Neural cell (in vitro differentiated cells): ENCODE data around the gene RSKR. TPM values are rescaled to one million over a fixed set of nuclear protein-coding genes. Genes with fewer than 3 reads are reported as not detected.

ENCODE experiments used
- H2AFZ ChIP-seq: fragments of 200-600, 300-800 bp; sonication (generic), shearing (Covaris generic); 2 replicates; pipeline ENCODE4 v1.6.0; 2014; ENCODE audit warnings: low read depth, mild to moderate bottlenecking, antibody characterized with exemption, low read length, moderate library complexity
- H3F3A ChIP-seq: fragments of 200-600 bp; shearing (Covaris generic); 2 replicates; pipeline ENCODE4 v1.6.1; 2016; ENCODE audit warnings: mild to moderate bottlenecking, moderate library complexity, mixed read lengths, antibody characterized with exemption, low read length; ENCODE audit not compliant: insufficient read depth, poor library complexity, severe bottlenecking
- H3K27ac ChIP-seq: fragments of 200-600, 300-800 bp; sonication (generic), shearing (Covaris generic); 2 replicates; pipeline ENCODE4 v1.5.1; 2014; ENCODE audit warnings: mild to moderate bottlenecking, low read length, moderate library complexity
- H3K27me3 ChIP-seq: fragments of 300-800, 200-600 bp; sonication (generic), shearing (Covaris generic); 2 replicates; pipeline ENCODE4 v1.6.0; 2014; ENCODE audit warnings: mild to moderate bottlenecking, low read depth, low read length, moderate library complexity; ENCODE audit not compliant: insufficient read depth
- H3K36me3 ChIP-seq: fragments of 300-800, 200-600 bp; sonication (generic), shearing (Covaris generic); 2 replicates; pipeline ENCODE4 v1.5.1; 2014; ENCODE audit warnings: mild to moderate bottlenecking, antibody characterized with exemption, low read length, moderate library complexity; ENCODE audit not compliant: insufficient read depth
- H3K4me2 ChIP-seq: fragments of 300-800, 200-600 bp; sonication (generic), shearing (Covaris generic); 2 replicates; pipeline ENCODE4 v1.6.0; 2014; ENCODE audit warnings: mild to moderate bottlenecking, low read length
- H3K4me3 ChIP-seq: fragments of 300-800, 200-600 bp; sonication (generic), shearing (Covaris generic); 2 replicates; pipeline ENCODE4 v1.5.1; 2014; ENCODE audit warnings: mild to moderate bottlenecking, low read length, moderate library complexity
- H3K79me2 ChIP-seq: fragments of 200-600 bp; shearing (Covaris generic); replicated peaks from 2 replicates; pipeline ENCODE4 v1.6.0; 2014; ENCODE audit warnings: mild to moderate bottlenecking, low read length, moderate library complexity; ENCODE audit not compliant: insufficient read depth
- H3K9ac ChIP-seq: fragments of 300-800, 200-600 bp; sonication (generic), shearing (Covaris generic); 2 replicates; pipeline ENCODE4 v1.6.1; 2016; ENCODE audit warnings: mild to moderate bottlenecking, low read length, mixed read lengths
- H3K9me2 ChIP-seq: fragments of 200-600 bp; shearing (Covaris generic); 2 replicates; pipeline ENCODE4 v1.6.1; 2016; ENCODE audit warnings: mild to moderate bottlenecking, low read length, mixed read lengths; ENCODE audit not compliant: insufficient read depth
- H3K9me3 ChIP-seq: fragments of 200-600, 300-800 bp; sonication (generic), shearing (Covaris generic); 2 replicates; pipeline ENCODE4 v1.6.1; 2016; ENCODE audit warnings: mild to moderate bottlenecking, mixed run types, low read length, moderate library complexity, mixed read lengths
- H4K20me1 ChIP-seq: fragments of 200-600 bp; shearing (Covaris generic); 2 replicates; pipeline ENCODE4 v1.6.1; 2016; ENCODE audit warnings: mild to moderate bottlenecking, mixed run types; ENCODE audit not compliant: insufficient read depth
- EP300 ChIP-seq: fragments of 450-650 bp; conservative IDR thresholded peaks from 2 replicates; pipeline ENCODE4 v1.6.1; 2014; ENCODE audit warnings: antibody characterized with exemption, mild to moderate bottlenecking, moderate library complexity; ENCODE audit not compliant: poor library complexity, severe bottlenecking
- EZH2 ChIP-seq: fragments of 200-600, 300-800 bp; shearing (Covaris generic), sonication (generic); IDR thresholded peaks from 2 replicates; pipeline ENCODE4 v1.6.1; 2014; ENCODE audit warnings: antibody characterized with exemption, low read length, borderline replicate concordance, mild to moderate bottlenecking; ENCODE audit not compliant: insufficient read depth, poor library complexity, severe bottlenecking
- MXI1 ChIP-seq: fragments of 450-650 bp; conservative IDR thresholded peaks from 2 replicates; pipeline ENCODE4 v1.6.1; 2014; ENCODE audit warnings: antibody characterized with exemption, mild to moderate bottlenecking; ENCODE audit not compliant: poor library complexity, severe bottlenecking
- POLR2AphosphoS5 ChIP-seq: IDR thresholded peaks from 2 replicates; pipeline ENCODE4 v1.6.1; 2012
- RAD21 ChIP-seq: fragments of 450-650 bp; conservative IDR thresholded peaks from 2 replicates; pipeline ENCODE4 v1.6.1; 2014; ENCODE audit warnings: antibody characterized with exemption, mild to moderate bottlenecking, moderate library complexity
- REST ChIP-seq: IDR thresholded peaks from 2 replicates; pipeline ENCODE4 v1.6.1; 2012; ENCODE audit warnings: borderline replicate concordance
- SMC3 ChIP-seq: fragments of 450-650 bp; conservative IDR thresholded peaks from 2 replicates; pipeline ENCODE4 v1.6.1; 2014; ENCODE audit warnings: antibody characterized with exemption, mild to moderate bottlenecking, moderate library complexity; ENCODE audit not compliant: poor library complexity
- TAF1 ChIP-seq: IDR thresholded peaks from 2 replicates; pipeline ENCODE4 v1.6.1; 2012; ENCODE audit warnings: low read depth
- polyA plus RNA-seq: library from polyadenylated mRNA; depleted of rRNA; stranded (reverse); fragments of >200 nt; gene quantifications from 2 replicates; pipeline ENCODE4 v1.2.3, GENCODE V29; 2014
- TF ChIP-seq, protein P1 (sequence below): fragments of 450-650 bp; IDR thresholded peaks from 2 replicates; pipeline ENCODE4 v1.5.1; 2014; ENCODE audit warnings: antibody characterized with exemption, mild to moderate bottlenecking, moderate library complexity; ENCODE audit not compliant: poor library complexity, severe bottlenecking

The RSKR gene
- polyA plus RNA-seq, 1 donor from 2014 or later, result 47.5 TPM

- Histone ChIP-seq H3K27me3 (no peaks in the 10 kb centered on the region), H4K20me1 (no peaks in the 10 kb centered on the region), H3K36me3 (peaks cover 5% of the 10 kb centered on the region), H3K9ac (no peak overlapping the region), H3K4me3 (no peak overlapping the region), H2AFZ (no peak overlapping the region), H3K9me2 (no peaks in the 10 kb centered on the region), H3K79me2 (no peaks in the 10 kb centered on the region), H3K4me2 (no peak overlapping the region), H3K27ac (no peak overlapping the region), H3F3A (no peaks in the 10 kb centered on the region), H3K9me3 (no peaks in the 10 kb centered on the region)
- TF ChIP-seq REST, result no peak
- no peak for TF ChIP-seq SMC3
- no peak for TF ChIP-seq EZH2
- no peak for TF ChIP-seq TAF1
- TF ChIP-seq POLR2AphosphoS5, result no peak
- TF ChIP-seq EP300, result no peak
- TF ChIP-seq, protein P1, sequence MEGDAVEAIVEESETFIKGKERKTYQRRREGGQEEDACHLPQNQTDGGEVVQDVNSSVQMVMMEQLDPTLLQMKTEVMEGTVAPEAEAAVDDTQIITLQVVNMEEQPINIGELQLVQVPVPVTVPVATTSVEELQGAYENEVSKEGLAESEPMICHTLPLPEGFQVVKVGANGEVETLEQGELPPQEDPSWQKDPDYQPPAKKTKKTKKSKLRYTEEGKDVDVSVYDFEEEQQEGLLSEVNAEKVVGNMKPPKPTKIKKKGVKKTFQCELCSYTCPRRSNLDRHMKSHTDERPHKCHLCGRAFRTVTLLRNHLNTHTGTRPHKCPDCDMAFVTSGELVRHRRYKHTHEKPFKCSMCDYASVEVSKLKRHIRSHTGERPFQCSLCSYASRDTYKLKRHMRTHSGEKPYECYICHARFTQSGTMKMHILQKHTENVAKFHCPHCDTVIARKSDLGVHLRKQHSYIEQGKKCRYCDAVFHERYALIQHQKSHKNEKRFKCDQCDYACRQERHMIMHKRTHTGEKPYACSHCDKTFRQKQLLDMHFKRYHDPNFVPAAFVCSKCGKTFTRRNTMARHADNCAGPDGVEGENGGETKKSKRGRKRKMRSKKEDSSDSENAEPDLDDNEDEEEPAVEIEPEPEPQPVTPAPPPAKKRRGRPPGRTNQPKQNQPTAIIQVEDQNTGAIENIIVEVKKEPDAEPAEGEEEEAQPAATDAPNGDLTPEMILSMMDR, result no peak
- TF ChIP-seq RAD21, result no peak
- no peak for TF ChIP-seq MXI1
These were observed 12.8 kb upstream of the RSKR start for GRCh38 chr17:28626818-28627217.

DNA sequence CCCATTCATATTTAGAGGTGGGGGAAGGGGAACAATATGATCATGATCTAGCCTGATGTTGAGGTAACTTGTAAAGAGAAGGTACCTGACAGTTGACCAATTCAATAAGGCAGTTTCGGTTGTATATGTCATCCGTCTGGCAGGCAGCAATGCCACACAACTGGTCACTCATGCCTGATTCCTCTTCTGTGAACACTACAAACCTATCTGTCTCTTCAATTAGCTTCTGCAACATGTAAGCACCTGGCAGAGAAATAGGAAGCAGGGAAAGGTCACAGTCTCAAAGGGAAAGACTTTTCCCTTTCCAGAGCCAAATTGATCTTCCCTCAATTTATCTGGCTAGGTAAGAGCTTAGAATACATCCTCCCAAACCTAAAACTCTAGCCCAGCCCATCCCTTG lies 10.2 kb upstream of the RSKR start:
- no peaks in the 10 kb centered on the region for H3K79me2 ChIP-seq
- no peak overlapping the region for H3K4me3 ChIP-seq
- H3K9me3 ChIP-seq, result no peaks in the 10 kb centered on the region
- H4K20me1 ChIP-seq, result no peaks in the 10 kb centered on the region
- peaks cover 5% of the 10 kb centered on the region for H3K36me3 ChIP-seq
- H3F3A ChIP-seq, result no peaks in the 10 kb centered on the region
- H3K9ac ChIP-seq, result no peak overlapping the region
- H3K27ac ChIP-seq, result no peak overlapping the region
- H2AFZ ChIP-seq, result no peak overlapping the region
- TF ChIP-seq, protein P1, result no peak
- TF ChIP-seq EZH2, result no peak
- no peak for TF ChIP-seq REST
- TF ChIP-seq TAF1, result no peak
- TF ChIP-seq SMC3, result no peak
- TF ChIP-seq MXI1, result no peak
- TF ChIP-seq RAD21, result no peak
- TF ChIP-seq EP300, result no peak
- no peak for TF ChIP-seq POLR2AphosphoS5
- no peaks in the 10 kb centered on the region for H3K9me2 ChIP-seq
- no peak overlapping the region for H3K4me2 ChIP-seq
- H3K27me3 ChIP-seq, result no peaks in the 10 kb centered on the region
